GM23338 (cell line): ENCODE results near the gene YWHAB. TPM values are rescaled to one million over a fixed set of nuclear protein-coding genes. Genes with fewer than 3 reads are reported as not detected.

ENCODE experiments used
- ATAC-seq: fragments of 200-7000 bp; cut with Tn5 transposase; 3 replicates; pipeline ENCODE4 v1.9.1; 2020
- DNase-seq: peaks from one replicate; pipeline ENCODE4 v3.0.0-alpha.2; 2015; ENCODE audit warnings: low spot score
- H2AFZ ChIP-seq: fragments of 200-600 bp; sonication (generic); 2 replicates; pipeline ENCODE4 v1.8.0; 2016; ENCODE audit warnings: antibody characterized with exemption, mild to moderate bottlenecking, moderate library complexity
- H3F3A ChIP-seq: fragments of 200-600 bp; sonication (generic); replicated peaks from 2 replicates; pipeline ENCODE4 v1.8.0; 2017; ENCODE audit warnings: antibody characterized with exemption, mixed run types, low read depth
- H3K27ac ChIP-seq: fragments of 200-600 bp; sonication (generic); 2 replicates; pipeline ENCODE4 v1.6.1; 2016; ENCODE audit warnings: low read depth
- H3K27me3 ChIP-seq: fragments of 200-600 bp; sonication (generic); 2 replicates; pipeline ENCODE4 v1.8.0; 2016; ENCODE audit warnings: mild to moderate bottlenecking, mixed run types, moderate library complexity; ENCODE audit not compliant: insufficient read depth
- H3K36me3 ChIP-seq: fragments of 200-600 bp; sonication (generic); 2 replicates; pipeline ENCODE4 v1.8.0; 2016; ENCODE audit warnings: mild to moderate bottlenecking; ENCODE audit not compliant: insufficient read depth
- H3K4me1 ChIP-seq: fragments of 200-600 bp; sonication (generic); 2 replicates; pipeline ENCODE4 v1.8.0; 2016; ENCODE audit warnings: mild to moderate bottlenecking, moderate library complexity; ENCODE audit not compliant: insufficient read depth
- H3K4me2 ChIP-seq: fragments of 200-600 bp; sonication (generic); 2 replicates; pipeline ENCODE4 v1.7.1; 2017; ENCODE audit warnings: mixed run types
- H3K4me3 ChIP-seq: fragments of 200-600 bp; sonication (generic); 2 replicates; pipeline ENCODE4 v1.6.1; 2016; ENCODE audit warnings: mixed run types
- H3K79me2 ChIP-seq: fragments of 200-600 bp; sonication (generic); replicated peaks from 2 replicates; pipeline ENCODE4 v1.8.0; 2017; ENCODE audit warnings: mild to moderate bottlenecking; ENCODE audit not compliant: insufficient read depth
- H3K9me2 ChIP-seq: fragments of 200-600 bp; sonication (generic); 2 replicates; pipeline ENCODE4 v1.8.0; 2017; ENCODE audit not compliant: insufficient read depth
- H4K20me1 ChIP-seq: fragments of 200-600 bp; sonication (generic); replicated peaks from 2 replicates; pipeline ENCODE4 v1.8.0; 2017; ENCODE audit warnings: mild to moderate bottlenecking; ENCODE audit not compliant: insufficient read depth
- H3K27ac Mint-ChIP-seq: 2 replicates; pipeline ENCODE4 v1.8.0; 2020; ENCODE audit warnings: inconsistent platforms, mild to moderate bottlenecking, moderate library complexity, mixed read lengths
- H3K27me3 Mint-ChIP-seq: 3 replicates; pipeline ENCODE4 v1.8.0; 2022; ENCODE audit warnings: low read depth, mild to moderate bottlenecking, moderate library complexity, mixed read lengths, inconsistent platforms; ENCODE audit not compliant: insufficient read depth, poor library complexity
- H3K36me3 Mint-ChIP-seq: 3 replicates; pipeline ENCODE4 v1.8.0; 2021; ENCODE audit warnings: low read depth, mild to moderate bottlenecking, inconsistent platforms, moderate library complexity, mixed read lengths
- H3K4me1 Mint-ChIP-seq: 3 replicates; pipeline ENCODE4 v1.8.0; 2020; ENCODE audit warnings: mild to moderate bottlenecking, inconsistent platforms, mixed read lengths
- H3K4me3 Mint-ChIP-seq: 3 replicates; pipeline ENCODE4 v1.8.0; 2021; ENCODE audit warnings: moderate library complexity, mild to moderate bottlenecking, inconsistent platforms, mixed read lengths
- H3K9me3 Mint-ChIP-seq: 3 replicates; pipeline ENCODE4 v1.8.0; 2020; ENCODE audit warnings: moderate library complexity, mild to moderate bottlenecking, inconsistent platforms, mixed read lengths
- CREB1 ChIP-seq: fragments of 250-450 bp; sonication (Bioruptor Pico); IDR thresholded peaks from 2 replicates; pipeline ENCODE4 v1.5.0; 2020; ENCODE audit warnings: low read depth, mild to moderate bottlenecking, moderate library complexity
- ETS1 ChIP-seq: IDR thresholded peaks from 2 replicates; pipeline ENCODE4 v1.6.1; 2016; ENCODE audit warnings: antibody characterized with exemption
- EZH2 ChIP-seq: fragments of 200-600 bp; sonication (generic); IDR thresholded peaks from one replicate; pipeline ENCODE4 v1.8.0; 2017; ENCODE audit warnings: antibody characterized with exemption, mild to moderate bottlenecking, low read depth; ENCODE audit not compliant: unreplicated experiment
- NANOG ChIP-seq: IDR thresholded peaks from 2 replicates; pipeline ENCODE4 v1.6.1; 2016; ENCODE audit warnings: antibody characterized with exemption, borderline replicate concordance
- REST ChIP-seq: IDR thresholded peaks from one replicate; pipeline ENCODE4 v1.6.1; 2018; ENCODE audit warnings: antibody characterized with exemption; ENCODE audit not compliant: unreplicated experiment
- STAT1 ChIP-seq: IDR thresholded peaks from one replicate; pipeline ENCODE4 v1.6.1; 2016; ENCODE audit warnings: antibody characterized with exemption; ENCODE audit not compliant: unreplicated experiment
- ZNF462 ChIP-seq: fragments of 250-450 bp; sonication (Bioruptor Pico); IDR thresholded peaks from 2 replicates; pipeline ENCODE4 v1.5.0; 2020; ENCODE audit warnings: mild to moderate bottlenecking, moderate library complexity
- polyA plus RNA-seq: library from polyadenylated mRNA; unstranded; fragments of >200 nt; fragmentation: Nextera tagmentation; extraction: Ambion mirVana; gene quantifications from 2 replicates; pipeline ENCODE4 v1.2.1, GENCODE V29; 2016
- total RNA-seq: library from RNA; depleted of rRNA; stranded (reverse); fragments of >200 nt; shearing (Covaris generic); gene quantifications from 2 replicates; pipeline ENCODE4 v1.2.3, GENCODE V29; 2014

Gene YWHAB
- total and polyA plus RNA-seq, 2 experiments from 2014 or later, result 121 to 519 TPM

- Histone ChIP-seq H3F3A (no peaks in the 10 kb centered on the region), H2AFZ (no peak overlapping the region), H3K27ac (no peak overlapping the region), H4K20me1 (no peaks in the 10 kb centered on the region), H3K4me2 (no peak overlapping the region), H3K79me2 (no peaks in the 10 kb centered on the region), H3K9me2 (no peaks in the 10 kb centered on the region), H3K27me3 (no peaks in the 10 kb centered on the region), H3K4me1 (peaks cover 3% of the 10 kb centered on the region), H3K36me3 (no peaks in the 10 kb centered on the region), H3K4me3 (no peak overlapping the region)
- ATAC-seq (no peak), DNase-seq (no peak)
- Mint-ChIP-seq H3K27me3 (peaks cover 1% of the 10 kb centered on the region), H3K27ac (no peak overlapping the region), H3K9me3 (peaks cover 2% of the 10 kb centered on the region; the same call in 2 of the 3 replicates), H3K4me3 (no peak overlapping the region), H3K36me3 (no peaks in the 10 kb centered on the region), H3K4me1 (peaks cover 11% of the 10 kb centered on the region)
- TF ChIP-seq STAT1, result no peak
- no peak for TF ChIP-seq ETS1
- TF ChIP-seq REST, result no peak
- no peak for TF ChIP-seq EZH2
Observed at GRCh38 chr20:44856442-44856841, 29.1 kb upstream of the YWHAB start.

GRCh38 chr20:44856856-44857448, 28.6 kb upstream of the YWHAB start:
- Histone ChIP-seq H3K36me3 (no peaks in the 10 kb centered on the region), H3K79me2 (no peaks in the 10 kb centered on the region), H3K27me3 (no peaks in the 10 kb centered on the region), H3K9me2 (no peaks in the 10 kb centered on the region), H3K4me2 (no peak overlapping the region), H3K4me1 (no peaks in the 10 kb centered on the region), H3F3A (no peaks in the 10 kb centered on the region), H3K27ac (no peak overlapping the region), H4K20me1 (no peaks in the 10 kb centered on the region), H3K4me3 (no peak overlapping the region), H2AFZ (no peak overlapping the region)
- H3K9me3 Mint-ChIP-seq, result peaks cover 2% of the 10 kb centered on the region; the same call in 2 of the 3 replicates
- no peak overlapping the region for H3K27ac Mint-ChIP-seq
- ATAC-seq, result no peak
- no peak overlapping the region for H3K4me3 Mint-ChIP-seq
- H3K36me3 Mint-ChIP-seq, result no peaks in the 10 kb centered on the region
- no peak for DNase-seq
- H3K4me1 Mint-ChIP-seq, result peaks cover 7% of the 10 kb centered on the region
- peaks cover under 1% of the 10 kb centered on the region for H3K27me3 Mint-ChIP-seq
- TF ChIP-seq ETS1 (no peak), EZH2 (no peak), NANOG (no peak), ZNF462 (CRISPR knock-in tag) (no peak), CREB1 (CRISPR knock-in tag) (no peak)
